SU-DHL-6 (cell line): ENCODE measurements around the gene SFMBT2.

Source experiments
- EZH2phosphoT487 ChIP-seq: fragments of 200-600 bp; sonication (generic), shearing (Covaris generic); conservative IDR thresholded peaks from 2 replicates; pipeline ENCODE4 v1.6.1; 2018; ENCODE audit warnings: mild to moderate bottlenecking, antibody characterized with exemption, low read length, moderate library complexity, mixed read lengths
- TF ChIP-seq, protein P1 (sequence below): fragments of 200-600 bp; sonication (generic); IDR thresholded peaks from one replicate; pipeline ENCODE4 v1.5.1; 2017; ENCODE audit warnings: antibody characterized with exemption, mild to moderate bottlenecking, low read length, moderate library complexity; ENCODE audit not compliant: insufficient read depth, poor library complexity, severe bottlenecking

- TF ChIP-seq, protein P1, sequence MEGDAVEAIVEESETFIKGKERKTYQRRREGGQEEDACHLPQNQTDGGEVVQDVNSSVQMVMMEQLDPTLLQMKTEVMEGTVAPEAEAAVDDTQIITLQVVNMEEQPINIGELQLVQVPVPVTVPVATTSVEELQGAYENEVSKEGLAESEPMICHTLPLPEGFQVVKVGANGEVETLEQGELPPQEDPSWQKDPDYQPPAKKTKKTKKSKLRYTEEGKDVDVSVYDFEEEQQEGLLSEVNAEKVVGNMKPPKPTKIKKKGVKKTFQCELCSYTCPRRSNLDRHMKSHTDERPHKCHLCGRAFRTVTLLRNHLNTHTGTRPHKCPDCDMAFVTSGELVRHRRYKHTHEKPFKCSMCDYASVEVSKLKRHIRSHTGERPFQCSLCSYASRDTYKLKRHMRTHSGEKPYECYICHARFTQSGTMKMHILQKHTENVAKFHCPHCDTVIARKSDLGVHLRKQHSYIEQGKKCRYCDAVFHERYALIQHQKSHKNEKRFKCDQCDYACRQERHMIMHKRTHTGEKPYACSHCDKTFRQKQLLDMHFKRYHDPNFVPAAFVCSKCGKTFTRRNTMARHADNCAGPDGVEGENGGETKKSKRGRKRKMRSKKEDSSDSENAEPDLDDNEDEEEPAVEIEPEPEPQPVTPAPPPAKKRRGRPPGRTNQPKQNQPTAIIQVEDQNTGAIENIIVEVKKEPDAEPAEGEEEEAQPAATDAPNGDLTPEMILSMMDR: no peak
- no peak for TF ChIP-seq EZH2phosphoT487
These were observed 9.7 kb downstream of the SFMBT2 start for GRCh38 chr10:7401156-7401555.
